Osteoblast (primary cell): ENCODE measurements around the gene ZNF697. TPM values are rescaled to one million over a fixed set of nuclear protein-coding genes. Genes with fewer than 3 reads are reported as not detected.

Experiments
- DNase-seq: peaks from one replicate; pipeline ENCODE4 v3.0.0; 2011; ENCODE audit warnings: low spot score, mixed read lengths; ENCODE audit not compliant: insufficient read length; ENCODE audit errors: missing footprints
- H2AFZ ChIP-seq: 2 replicates; pipeline ENCODE4 v1.6.0; 2011; ENCODE audit warnings: mild to moderate bottlenecking, low read length
- H3K27ac ChIP-seq: 2 replicates; pipeline ENCODE4 v1.5.1; 2011; ENCODE audit warnings: mild to moderate bottlenecking, low read depth, low read length, moderate library complexity
- H3K27me3 ChIP-seq: 2 replicates; pipeline ENCODE4 v1.6.0; 2012; ENCODE audit warnings: mild to moderate bottlenecking, control low read depth, inconsistent platforms, low read length, moderate library complexity; ENCODE audit not compliant: insufficient read depth
- H3K36me3 ChIP-seq: 2 replicates; pipeline ENCODE4 v1.5.1; 2011; ENCODE audit warnings: mild to moderate bottlenecking, low read length, control low read depth, moderate library complexity; ENCODE audit not compliant: insufficient read depth
- H3K4me1 ChIP-seq: 2 replicates; pipeline ENCODE4 v1.5.1; 2011; ENCODE audit warnings: mild to moderate bottlenecking, low read length, control low read depth, moderate library complexity; ENCODE audit not compliant: insufficient read depth
- H3K4me2 ChIP-seq: 2 replicates; pipeline ENCODE4 v1.6.0; 2011; ENCODE audit warnings: mild to moderate bottlenecking, low read length; ENCODE audit not compliant: insufficient read depth
- H3K4me3 ChIP-seq: fragments of 200-600 bp; sonication (generic); 3 replicates; pipeline ENCODE4 v1.5.1; 2012; ENCODE audit warnings: mild to moderate bottlenecking, low read length, inconsistent platforms; ENCODE audit not compliant: insufficient read depth
- H3K79me2 ChIP-seq: 2 replicates; pipeline ENCODE4 v1.6.0; 2012; ENCODE audit warnings: mild to moderate bottlenecking, low read length, control low read depth, inconsistent platforms; ENCODE audit not compliant: insufficient read depth
- H3K9me3 ChIP-seq: 2 replicates; pipeline ENCODE4 v1.5.1; 2011; ENCODE audit warnings: low read depth, low read length, control low read depth
- H4K20me1 ChIP-seq: 2 replicates; pipeline ENCODE4 v1.6.0; 2012; ENCODE audit warnings: mild to moderate bottlenecking, low read length, control low read depth; ENCODE audit not compliant: insufficient read depth
- CTCF ChIP-seq: IDR thresholded peaks from 2 replicates; pipeline ENCODE4 v1.5.1; 2011; ENCODE audit warnings: mild to moderate bottlenecking, low read depth, low read length, moderate library complexity; ENCODE audit errors: extremely low read depth
- total RNA-seq: library from RNA; depleted of rRNA; stranded (reverse); fragments of >200 nt; gene quantifications from 2 replicates; pipeline ENCODE4 v1.2.3, GENCODE V29; 2012

Gene ZNF697
- total RNA-seq, 1 donor: 6.5 TPM

GRCh38 chr1:119600561-119600960 is 47.5 kb downstream of the ZNF697 start:
- TF ChIP-seq CTCF: no peak
- Histone ChIP-seq H3K27ac (no peak overlapping the region), H3K36me3 (no peaks in the 10 kb centered on the region), H3K9me3 (no peaks in the 10 kb centered on the region), H3K4me3 (no peak overlapping the region), H2AFZ (no peak overlapping the region), H3K4me2 (no peak overlapping the region), H3K27me3 (no peaks in the 10 kb centered on the region), H4K20me1 (no peaks in the 10 kb centered on the region), H3K4me1 (peaks cover 5% of the 10 kb centered on the region), H3K79me2 (no peaks in the 10 kb centered on the region)
- no peak for DNase-seq

GRCh38 chr1:119595606-119596005 is 52.5 kb downstream of the ZNF697 start:
- TF ChIP-seq CTCF: no peak

GRCh38 chr1:119595168-119595567 is 52.9 kb downstream of the ZNF697 start:
- Histone ChIP-seq H3K27ac (no peak overlapping the region), H3K4me1 (no peaks in the 10 kb centered on the region), H2AFZ (no peak overlapping the region), H3K4me3 (no peak overlapping the region), H3K4me2 (no peak overlapping the region), H3K36me3 (no peaks in the 10 kb centered on the region), H3K79me2 (no peaks in the 10 kb centered on the region), H3K9me3 (no peaks in the 10 kb centered on the region), H3K27me3 (peaks cover 8% of the 10 kb centered on the region), H4K20me1 (no peaks in the 10 kb centered on the region)
- TF ChIP-seq CTCF: no peak
- no peak for DNase-seq

More at GRCh38 chr1:119595606-119596005, 52.5 kb downstream of the ZNF697 start:
- H3K27ac ChIP-seq: no peak overlapping the region
- H2AFZ ChIP-seq: no peak overlapping the region
- H3K4me1 ChIP-seq: no peaks in the 10 kb centered on the region
- no peaks in the 10 kb centered on the region for H3K9me3 ChIP-seq
- H3K4me3 ChIP-seq: no peak overlapping the region
- no peaks in the 10 kb centered on the region for H3K36me3 ChIP-seq
- H3K4me2 ChIP-seq: no peak overlapping the region
- no peaks in the 10 kb centered on the region for H4K20me1 ChIP-seq
- H3K27me3 ChIP-seq: peaks cover 8% of the 10 kb centered on the region
- H3K79me2 ChIP-seq: no peaks in the 10 kb centered on the region
- DNase-seq: no peak

GRCh38 chr1:119594376-119594775 is 53.7 kb downstream of the ZNF697 start:
- Histone ChIP-seq H3K4me1 (no peaks in the 10 kb centered on the region), H3K27ac (no peak overlapping the region), H4K20me1 (no peaks in the 10 kb centered on the region), H3K4me3 (no peak overlapping the region), H3K36me3 (no peaks in the 10 kb centered on the region), H3K27me3 (peaks cover 8% of the 10 kb centered on the region), H3K4me2 (no peak overlapping the region), H3K79me2 (no peaks in the 10 kb centered on the region), H3K9me3 (no peaks in the 10 kb centered on the region), H2AFZ (no peak overlapping the region)
- no peak for DNase-seq
- TF ChIP-seq CTCF: no peak
